NK-92 (cell line): ENCODE measurements around the gene WWOX.

Experiments used
- DNase-seq: peaks from one replicate; lab custom pipeline; 2025; ENCODE audit not compliant: unreplicated experiment; lab: John Stamatoyannopoulos, UW

Gene WWOX

GRCh38 chr16:78292086-78292843 lies 192.8 kb downstream of the WWOX start:
- no peak for DNase-seq

GRCh38 chr16:78292844-78293380 lies 193.5 kb downstream of the WWOX start:
- DNase-seq = no peak

- no peak for DNase-seq
These were observed 195.2 kb downstream of the WWOX start for GRCh38 chr16:78294538-78295225.

- DNase-seq = no peak
These were observed 197.7 kb downstream of the WWOX start for GRCh38 chr16:78297066-78297666.

- DNase-seq = no peak
These were observed 199.5 kb downstream of the WWOX start for GRCh38 chr16:78298986-78299385.

- DNase-seq = no peak
These were observed 201.0 kb downstream of the WWOX start for GRCh38 chr16:78300469-78300868.

- no peak for DNase-seq
These were observed 204.5 kb downstream of the WWOX start for GRCh38 chr16:78303946-78304345.

- DNase-seq = no peak
These were observed 206.9 kb downstream of the WWOX start for GRCh38 chr16:78306361-78306760.

- no peak for DNase-seq
These were observed 208.5 kb downstream of the WWOX start for GRCh38 chr16:78307824-78308528.

- no peak for DNase-seq
These were observed 210.3 kb downstream of the WWOX start for GRCh38 chr16:78309763-78310162.

GRCh38 chr16:78310196-78310595 lies 210.7 kb downstream of the WWOX start:
- no peak for DNase-seq

- DNase-seq = no peak
These were observed 211.6 kb downstream of the WWOX start for GRCh38 chr16:78310990-78311561.

GRCh38 chr16:78311831-78312230 lies 212.4 kb downstream of the WWOX start:
- no peak for DNase-seq

- no peak for DNase-seq
These were observed 218.2 kb downstream of the WWOX start for GRCh38 chr16:78317564-78318240.

- DNase-seq = no peak
These were observed 222.3 kb downstream of the WWOX start for GRCh38 chr16:78321620-78322360.

GRCh38 chr16:78323315-78323714 lies 223.9 kb downstream of the WWOX start:
- no peak for DNase-seq

- no peak for DNase-seq
These were observed 225.3 kb downstream of the WWOX start for GRCh38 chr16:78324649-78325285.

GRCh38 chr16:78325468-78326352 lies 226.3 kb downstream of the WWOX start:
- DNase-seq = no peak
